Measurements from ENCODE around the gene SYNGAP1. TPM values are rescaled to one million over a fixed set of nuclear protein-coding genes. Genes with fewer than 3 reads are reported as not detected.

The SYNGAP1 gene
- total and polyA plus RNA-seq, 2 experiments from 2014 or later: 13.9 to 45.0 TPM

- Mint-ChIP-seq H3K27me3 (ENCODE audit: insufficient read depth, low read depth, poor library complexity) (peaks cover 21% of the 10 kb centered on the region), H3K36me3 (ENCODE audit: low read depth) (peaks cover 94% of the 10 kb centered on the region), H3K4me3 (no peak overlapping the region; the same call in 2 of the 3 replicates), H3K4me1 (peaks cover 16% of the 10 kb centered on the region), H3K27ac (no peak overlapping the region), H3K9me3 (no peaks in the 10 kb centered on the region)
- peaks cover 35% of the 10 kb centered on the region for H3K36me3 ChIP-seq (ENCODE audit: insufficient read depth)
- no peak overlapping the region for H3K4me2 ChIP-seq
- no peaks in the 10 kb centered on the region for H3K79me2 ChIP-seq (replicated peaks; ENCODE audit: insufficient read depth)
- H3K27me3 ChIP-seq (ENCODE audit: insufficient read depth): no peaks in the 10 kb centered on the region
- no peak overlapping the region for H2AFZ ChIP-seq
- TF ChIP-seq ETS1 (IDR thresholded peaks at IDR 0.05) (no peak), NANOG (IDR thresholded peaks at IDR 0.05; ENCODE audit: borderline replicate concordance) (no peak), EZH2phosphoT487 (IDR thresholded peaks at IDR 0.05; ENCODE audit: unreplicated experiment) (no peak)
- H3K4me3 ChIP-seq: no peak overlapping the region
- DNase-seq (ENCODE audit: low spot score) (no peak), ATAC-seq (no peak)
- no peaks in the 10 kb centered on the region for H3K9me2 ChIP-seq (ENCODE audit: insufficient read depth)
- peaks cover 2% of the 10 kb centered on the region for H4K20me1 ChIP-seq (replicated peaks; ENCODE audit: insufficient read depth)
- no peaks in the 10 kb centered on the region; the same call in 1 of the 2 replicates for H3K4me1 ChIP-seq (ENCODE audit: insufficient read depth)
- H3K27ac ChIP-seq (ENCODE audit: low read depth): no peak overlapping the region
- H3F3A ChIP-seq (replicated peaks; ENCODE audit: low read depth): peaks cover 5% of the 10 kb centered on the region; the same call in 1 of the 2 replicates
These were observed 26.5 kb downstream of the SYNGAP1 start for GRCh38 chr6:33446356-33446755.

- Histone ChIP-seq H3K27me3 (ENCODE audit: insufficient read depth) (no peaks in the 10 kb centered on the region), H3K79me2 (replicated peaks; ENCODE audit: insufficient read depth) (peaks cover 8% of the 10 kb centered on the region), H3K9me2 (ENCODE audit: insufficient read depth) (no peaks in the 10 kb centered on the region), H3K4me1 (ENCODE audit: insufficient read depth) (peaks cover 4% of the 10 kb centered on the region; the same call in 1 of the 2 replicates), H3K27ac (ENCODE audit: low read depth) (no peak overlapping the region), H2AFZ (no peak overlapping the region), H4K20me1 (replicated peaks; ENCODE audit: insufficient read depth) (peaks cover 2% of the 10 kb centered on the region), H3K4me3 (no peak overlapping the region), H3F3A (replicated peaks; ENCODE audit: low read depth) (peaks cover 13% of the 10 kb centered on the region), H3K4me2 (no peak overlapping the region), H3K36me3 (ENCODE audit: insufficient read depth) (peaks cover 17% of the 10 kb centered on the region)
- Mint-ChIP-seq H3K36me3 (ENCODE audit: low read depth) (peaks cover 78% of the 10 kb centered on the region), H3K27me3 (ENCODE audit: insufficient read depth, low read depth, poor library complexity) (peaks cover 32% of the 10 kb centered on the region), H3K9me3 (peaks cover 7% of the 10 kb centered on the region; the same call in 2 of the 3 replicates), H3K4me1 (peaks cover 29% of the 10 kb centered on the region), H3K27ac (no peak overlapping the region), H3K4me3 (no peak overlapping the region; the same call in 2 of the 3 replicates)
- ATAC-seq (no peak), DNase-seq (ENCODE audit: low spot score) (no peak)
- TF ChIP-seq ZNF462 (CRISPR knock-in tag; IDR thresholded peaks at IDR 0.05) (no peak), JUNB (IDR thresholded peaks at IDR 0.05; ENCODE audit: unreplicated experiment) (no peak), CTCF (conservative IDR thresholded peaks at IDR 0.05; ENCODE audit: low read depth in 2 of 2) (no peak), ETS1 (IDR thresholded peaks at IDR 0.05) (no peak), POLR2AphosphoS5 (IDR thresholded peaks at IDR 0.05; ENCODE audit: low read depth) (no peak)
These were observed 30.6 kb downstream of the SYNGAP1 start for GRCh38 chr6:33450434-33450833.

Data from GM23338 (cell line).